HTR-8/SVneo (cell line): Measurements from ENCODE around the gene PFKFB2.

Source experiments
- DNase-seq: peaks from one replicate; pipeline ENCODE4 v3.0.0; 2011; ENCODE audit warnings: low spot score, mixed read lengths; ENCODE audit not compliant: insufficient read length
- FAIRE-seq: peaks from 2 replicates; lab custom pipeline; 2011; peaks lifted over from hg19 to GRCh38; lab: Jason Lieb, UNC

Gene PFKFB2

GRCh38 chr1:207052911-207053769, at the start of gene PFKFB2:
TSS of gene PFKFB2 (plus strand) at chr1:207053275. CDS start at chr1:207054718, 1,443 bp downstream.
- no peak for FAIRE-seq

DNA sequence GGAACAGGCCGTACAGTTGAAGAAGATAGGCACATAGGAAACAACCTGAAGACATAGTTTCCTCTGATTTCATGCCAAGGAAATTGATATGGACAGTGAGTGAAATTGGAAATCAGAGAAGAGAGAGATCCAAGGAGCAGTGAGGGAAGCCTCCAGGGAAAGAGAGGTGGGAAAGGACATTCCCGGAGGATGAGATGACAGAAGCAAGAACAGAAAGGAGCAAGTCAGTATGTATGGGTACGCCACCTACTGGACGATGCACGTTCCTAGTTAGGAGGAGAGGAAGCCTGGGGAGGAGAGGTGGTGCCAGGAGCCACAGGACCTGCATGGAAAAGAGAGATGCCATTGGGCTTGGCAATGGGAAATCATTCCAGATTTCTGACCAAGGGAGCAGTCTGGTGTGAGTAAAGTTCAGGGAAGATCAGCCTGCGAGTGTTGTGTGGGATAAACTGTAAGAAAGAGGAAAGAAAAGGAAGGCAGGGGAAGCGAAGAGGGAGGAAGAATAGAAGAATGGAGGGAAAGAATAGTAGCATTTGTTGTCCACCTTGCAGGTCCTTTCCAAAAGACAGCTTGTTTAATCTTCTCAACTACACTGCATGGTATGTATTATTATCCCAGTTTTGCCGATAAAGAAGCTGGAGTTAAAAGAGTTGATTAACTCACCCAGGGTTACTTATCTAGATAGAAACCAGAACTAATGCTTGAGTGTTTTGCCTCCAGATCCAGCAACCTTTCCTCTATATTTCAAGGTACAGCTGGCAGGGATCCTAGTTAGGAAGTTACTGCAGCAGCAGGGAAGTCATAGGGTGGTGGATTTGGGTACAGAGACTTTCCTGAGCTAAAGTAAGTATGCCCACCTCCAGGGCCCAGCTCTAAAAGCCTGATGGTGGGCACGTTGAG, 47.9 kb upstream of the PFKFB2 start:
- no peak for FAIRE-seq
- DNase-seq, result peak; percentile 77

More at GRCh38 chr1:207052911-207053769, at the start of gene PFKFB2:
- DNase-seq, result peak; percentile 94

DNA sequence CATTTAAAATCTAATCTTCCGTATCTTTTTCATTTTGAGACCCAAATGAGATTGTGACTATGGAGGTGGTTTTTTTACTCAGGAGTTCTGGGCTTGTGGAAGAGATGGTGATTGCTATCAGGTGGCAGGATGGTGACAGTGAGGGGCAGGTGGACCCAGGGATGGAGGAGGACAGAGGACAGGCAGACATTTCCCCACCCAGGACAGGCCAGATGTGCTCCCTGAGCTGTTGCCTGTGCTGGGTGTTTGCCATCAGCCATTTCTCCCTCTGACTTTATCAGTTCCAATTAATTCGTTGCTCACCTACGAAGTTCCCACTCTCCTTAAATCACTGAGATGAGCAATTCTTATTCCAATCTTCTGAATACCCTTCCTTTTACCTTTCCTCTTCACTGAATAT, 47.0 kb upstream of the PFKFB2 start:
- no peak for FAIRE-seq

GRCh38 chr1:207006914-207007313, 46.2 kb upstream of the PFKFB2 start:
- DNase-seq (no peak), FAIRE-seq (no peak)

More for the DNA sequence above, 47.0 kb upstream of the PFKFB2 start:
- DNase-seq, result no peak

DNA sequence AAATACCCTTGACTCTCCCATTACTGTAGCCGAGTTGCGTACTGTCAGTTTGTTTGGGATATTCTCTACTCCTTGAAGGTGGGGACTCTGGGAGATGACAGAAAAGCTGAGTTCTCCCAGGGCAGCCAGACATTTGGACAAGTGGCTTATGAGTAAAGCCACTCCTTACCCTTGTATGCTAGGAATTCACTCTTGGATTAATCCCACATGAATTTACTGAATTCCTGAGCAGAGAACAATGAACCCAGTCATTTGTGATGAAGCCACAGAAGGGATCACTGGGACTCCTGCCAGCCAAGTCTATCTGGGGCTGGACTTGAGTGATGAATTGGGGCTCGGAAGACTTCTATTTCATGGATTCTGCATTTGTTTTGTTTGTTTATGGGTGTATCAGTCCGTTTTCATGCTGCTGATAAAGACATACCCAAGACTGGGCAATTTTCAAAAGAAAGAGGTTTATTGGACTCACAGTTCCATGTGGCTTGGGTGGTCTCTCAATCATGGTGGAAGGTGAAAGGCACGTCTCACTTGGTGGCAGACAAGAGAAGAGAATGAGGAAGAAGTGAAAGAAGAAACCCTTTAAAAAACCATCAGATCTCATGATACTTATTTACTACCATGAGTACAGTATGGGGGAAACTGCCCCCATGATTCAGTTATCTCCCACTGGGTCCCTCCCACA, 45.6 kb upstream of the PFKFB2 start:
- no peak for FAIRE-seq
- peak; percentile 76 for DNase-seq

DNA sequence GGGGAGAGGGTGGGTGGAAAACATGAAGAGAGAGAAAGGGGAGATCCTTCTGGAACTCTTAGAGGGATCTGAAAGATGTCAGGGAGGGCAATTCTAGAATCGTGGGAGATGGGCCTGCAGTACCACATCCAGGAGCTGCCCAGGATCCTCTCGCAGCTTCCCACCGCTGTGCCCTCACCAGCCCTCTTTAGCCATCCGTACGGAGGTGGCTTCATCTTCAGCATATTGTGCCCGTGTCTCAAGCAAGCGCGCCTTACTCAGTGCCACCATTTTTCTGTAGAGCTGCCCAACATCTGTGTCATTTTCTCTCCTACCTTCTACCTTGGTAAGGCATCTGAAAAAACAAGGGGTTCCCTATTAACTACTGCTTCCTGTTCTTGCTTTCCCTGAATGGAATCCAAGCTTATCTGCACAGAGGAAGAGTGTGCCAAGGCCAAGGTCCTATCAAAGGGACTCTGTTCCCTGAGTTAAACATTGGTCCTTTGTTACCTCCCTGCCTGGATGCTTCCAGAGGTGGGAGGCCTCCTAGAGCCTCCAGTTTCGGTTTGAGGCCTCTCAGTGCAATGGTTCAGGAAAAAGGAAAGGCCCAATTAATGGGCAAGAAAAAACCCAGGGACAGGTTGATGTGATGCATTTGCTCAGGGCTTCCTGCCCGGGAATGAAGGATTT, 43.8 kb upstream of the PFKFB2 start:
- DNase-seq (no peak), FAIRE-seq (no peak)

DNA sequence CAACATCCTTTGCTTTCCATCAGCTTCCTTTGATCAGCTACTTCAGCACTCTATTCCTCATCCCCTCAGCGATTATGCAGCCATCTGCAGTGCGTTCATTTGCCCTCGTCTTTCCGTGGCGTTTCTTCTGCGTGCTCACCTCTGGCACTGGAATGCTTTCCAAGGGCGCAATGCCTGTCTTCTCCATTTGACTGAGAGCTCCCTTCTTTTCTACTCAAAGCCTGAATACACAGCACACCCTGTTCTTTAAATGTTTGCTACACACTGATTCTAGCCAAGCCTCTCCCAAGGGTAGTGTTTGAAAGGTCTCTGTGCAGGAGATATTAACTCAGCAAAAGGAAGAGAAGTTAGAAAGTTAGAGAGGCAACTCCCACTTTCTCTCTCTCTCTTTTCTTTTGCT, 43.1 kb upstream of the PFKFB2 start:
- no peak for FAIRE-seq
- no peak for DNase-seq

GRCh38 chr1:207010726-207011125, 42.3 kb upstream of the PFKFB2 start:
- FAIRE-seq, result no peak
- DNase-seq, result no peak

DNA sequence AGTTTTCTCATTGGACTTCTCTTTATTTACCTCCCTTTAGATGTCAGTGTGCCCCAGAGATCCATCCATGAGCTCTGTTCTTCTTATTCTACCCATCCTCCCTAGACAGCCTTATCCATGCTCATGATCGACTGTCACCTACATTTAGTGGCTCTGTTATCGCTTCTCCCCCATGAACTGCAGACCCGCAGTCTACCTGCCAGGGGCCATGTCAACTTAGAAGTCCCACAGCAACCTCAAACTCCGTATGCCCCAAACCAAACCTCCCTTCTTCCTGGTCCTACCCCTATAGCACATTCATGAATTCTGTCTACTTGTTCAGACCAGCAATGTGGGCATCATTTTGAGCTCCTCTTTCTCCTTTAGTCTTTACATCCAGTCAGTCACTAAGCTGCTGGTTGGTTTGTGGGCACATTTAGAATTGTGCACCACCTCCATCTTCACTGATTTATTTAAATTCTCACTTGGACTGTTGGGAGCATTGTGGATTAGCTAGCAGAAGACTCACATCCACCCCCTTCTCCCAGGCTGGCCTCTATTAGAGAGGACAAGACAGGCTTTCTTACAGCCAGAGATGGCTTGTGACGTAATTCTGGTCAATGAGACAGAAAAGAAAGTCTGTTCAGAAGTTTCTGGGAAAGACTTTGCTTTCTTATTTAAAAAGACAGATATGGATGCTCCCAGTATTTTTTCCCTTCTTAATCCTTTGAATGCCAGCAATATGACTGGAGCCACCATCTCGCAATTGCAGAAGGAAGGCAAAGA, 39.6 kb upstream of the PFKFB2 start:
- no peak for FAIRE-seq

DNA sequence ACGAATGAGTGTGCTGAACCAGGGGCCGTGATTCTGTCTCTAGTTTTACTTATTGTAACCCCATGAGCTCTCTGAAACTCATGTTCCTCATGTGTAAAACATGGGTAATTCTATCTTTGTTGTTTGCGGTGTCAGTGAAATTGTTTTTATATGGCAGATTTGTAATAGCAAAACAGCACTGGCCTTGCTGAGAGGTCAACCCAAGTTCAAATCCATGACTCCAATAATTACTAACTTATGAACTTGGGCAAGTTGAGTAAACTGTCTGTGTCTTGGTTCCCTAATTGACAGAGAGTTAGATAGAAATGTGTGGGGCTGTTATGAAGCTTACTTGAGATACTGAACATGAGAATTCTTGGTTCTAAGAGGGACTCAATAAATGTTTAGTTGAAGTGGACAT, 38.3 kb upstream of the PFKFB2 start:
- no peak for FAIRE-seq
- DNase-seq, result no peak

More for the DNA sequence above, 39.6 kb upstream of the PFKFB2 start:
- no peak for DNase-seq

- DNase-seq, result no peak
- no peak for FAIRE-seq
These were observed 37.3 kb upstream of the PFKFB2 start for GRCh38 chr1:207015791-207016190.

DNA sequence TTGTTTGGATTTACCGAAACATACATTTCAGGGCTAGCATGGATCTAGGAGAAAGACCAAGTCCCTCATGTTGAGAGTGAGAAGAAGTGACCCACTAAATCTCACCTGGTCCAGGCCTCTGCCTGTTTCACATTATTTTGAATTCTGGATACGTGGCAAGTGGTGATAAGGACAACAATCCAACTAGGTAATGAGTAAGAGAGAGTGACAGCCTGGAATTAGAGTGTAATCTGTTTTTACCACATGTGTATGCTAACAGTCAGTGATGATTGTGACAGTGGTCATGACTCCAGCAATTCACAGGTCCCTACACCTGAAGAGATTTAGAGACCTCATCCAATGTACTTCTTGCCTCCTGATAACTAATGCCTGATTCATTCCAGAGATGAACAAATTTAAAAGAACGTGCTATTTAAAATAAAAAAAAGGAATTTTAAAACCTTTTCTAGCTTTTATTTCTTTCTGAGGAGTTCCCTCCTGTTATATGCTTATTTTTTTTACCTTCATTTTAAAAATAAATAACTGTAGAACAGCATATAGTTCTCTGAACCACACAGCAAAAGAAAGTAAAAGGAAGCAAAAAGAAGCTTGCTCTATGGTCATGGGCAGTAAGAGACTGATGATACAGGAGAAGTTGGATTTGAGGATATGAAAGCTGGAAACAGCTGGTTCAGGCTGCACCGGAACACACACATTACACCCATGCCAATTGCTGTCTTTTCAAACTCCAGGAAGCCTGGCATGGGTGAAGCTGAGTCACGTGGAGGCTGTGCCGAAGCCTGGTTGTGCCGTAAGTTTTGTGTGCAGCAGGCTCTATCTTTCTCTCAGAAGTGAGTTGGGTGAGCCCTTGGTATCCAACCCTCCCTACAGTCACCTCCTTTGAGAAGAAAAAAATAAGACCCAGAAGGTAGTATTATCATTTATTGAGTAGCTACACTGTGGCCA, 35.2 kb upstream of the PFKFB2 start:
- FAIRE-seq (no peak), DNase-seq (no peak)

- FAIRE-seq, result no peak
- no peak for DNase-seq
These were observed 34.4 kb upstream of the PFKFB2 start for GRCh38 chr1:207018707-207019106.

GRCh38 chr1:207019161-207019560, 33.9 kb upstream of the PFKFB2 start:
- FAIRE-seq (no peak), DNase-seq (no peak)

DNA sequence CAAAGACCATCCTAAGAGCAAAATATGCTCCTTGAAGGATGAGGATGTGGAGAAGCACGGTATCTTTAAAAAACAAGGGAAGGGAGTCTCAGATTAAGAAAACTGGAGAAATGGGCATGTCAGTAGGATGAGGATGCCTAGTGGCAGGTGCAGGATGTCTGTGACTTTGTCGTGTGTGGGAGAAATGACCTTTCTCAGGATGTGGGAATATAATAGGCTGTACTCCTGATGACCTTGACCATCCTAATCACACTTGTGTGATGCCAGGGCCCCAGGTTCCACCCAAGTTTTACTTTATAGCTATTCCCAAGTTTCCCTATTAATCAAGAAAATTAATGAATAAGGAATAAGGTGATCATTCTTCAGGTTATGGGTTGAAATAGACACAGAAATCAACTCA, 33.4 kb upstream of the PFKFB2 start:
- no peak for FAIRE-seq

DNA sequence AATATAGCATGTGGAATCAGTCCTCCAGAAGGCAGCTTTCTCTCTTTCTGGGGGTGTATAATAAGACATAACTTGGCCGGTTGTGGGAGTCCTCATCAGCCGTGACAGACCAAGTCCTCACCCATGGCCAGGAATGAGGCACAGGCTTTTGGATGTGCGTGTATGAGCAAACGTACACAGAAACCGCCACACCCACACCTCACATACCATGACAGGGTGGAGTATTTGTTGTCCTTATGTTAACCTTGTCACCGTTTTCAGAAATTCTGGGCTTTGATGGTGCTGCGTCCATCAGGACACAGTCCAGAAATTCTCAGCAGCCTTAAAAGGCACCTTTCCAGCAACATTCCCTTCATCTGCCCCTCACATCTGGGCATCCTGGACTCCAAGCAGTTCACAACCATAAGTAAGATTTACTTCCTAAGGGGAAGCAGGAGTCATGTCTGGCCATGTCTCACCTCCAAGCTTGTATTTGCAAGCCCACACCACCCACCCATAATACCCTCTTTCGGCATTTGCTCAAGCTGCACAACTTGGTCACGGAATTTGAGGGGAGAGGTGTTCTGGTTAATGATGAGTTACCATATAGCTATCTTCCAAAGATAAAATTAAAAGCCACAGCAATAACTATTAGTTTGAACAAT, 32.9 kb upstream of the PFKFB2 start:
- DNase-seq (no peak), FAIRE-seq (no peak)

More for the DNA sequence above, 33.4 kb upstream of the PFKFB2 start:
- DNase-seq, result no peak

DNA sequence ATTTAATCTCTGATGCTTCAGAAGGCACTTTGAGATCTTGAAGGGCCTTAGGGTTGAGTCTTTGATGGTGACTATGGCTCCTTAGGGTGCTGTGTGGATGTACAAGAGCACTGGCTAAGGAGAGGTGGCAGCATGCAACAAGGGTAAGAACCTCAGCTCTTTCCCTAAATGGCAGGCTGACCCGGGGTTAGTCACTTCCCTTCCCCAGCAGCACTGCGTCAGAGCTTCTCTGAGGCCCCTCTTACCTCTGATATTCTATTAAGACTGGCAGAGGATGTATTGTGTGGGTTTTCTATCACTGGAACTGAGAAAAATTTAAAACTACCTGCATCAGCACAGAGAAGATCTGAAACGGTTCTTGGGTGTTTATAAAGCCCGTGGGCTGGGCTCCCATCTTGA, 32.4 kb upstream of the PFKFB2 start:
- FAIRE-seq (no peak), DNase-seq (no peak)
